8988T (cell line): ENCODE results near the gene FRMD3.

ENCODE experiments used
- DNase-seq: peaks from one replicate; pipeline ENCODE4 v3.0.0; 2011

Gene FRMD3

DNA sequence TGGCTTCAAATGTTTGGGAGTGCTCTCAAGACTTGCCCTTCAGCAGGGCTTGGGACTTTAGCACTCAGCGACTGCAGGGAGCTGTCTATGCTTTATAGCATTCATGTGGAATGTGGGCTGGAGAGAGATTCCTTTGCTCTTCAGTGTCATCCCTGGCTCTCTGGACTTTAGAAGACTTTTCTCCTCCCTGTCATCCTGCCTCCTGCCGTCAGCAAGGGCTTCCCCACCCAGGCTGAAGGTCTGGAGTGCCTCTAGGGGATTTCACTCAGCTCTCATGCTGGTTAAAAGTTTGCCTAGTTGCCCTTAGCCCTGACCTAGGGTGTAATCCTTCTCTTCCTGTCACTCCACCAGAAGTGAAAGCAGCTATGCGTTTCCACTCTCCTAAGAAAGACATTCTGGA is 210.9 kb downstream of the FRMD3 start:
- no peak for DNase-seq

DNA sequence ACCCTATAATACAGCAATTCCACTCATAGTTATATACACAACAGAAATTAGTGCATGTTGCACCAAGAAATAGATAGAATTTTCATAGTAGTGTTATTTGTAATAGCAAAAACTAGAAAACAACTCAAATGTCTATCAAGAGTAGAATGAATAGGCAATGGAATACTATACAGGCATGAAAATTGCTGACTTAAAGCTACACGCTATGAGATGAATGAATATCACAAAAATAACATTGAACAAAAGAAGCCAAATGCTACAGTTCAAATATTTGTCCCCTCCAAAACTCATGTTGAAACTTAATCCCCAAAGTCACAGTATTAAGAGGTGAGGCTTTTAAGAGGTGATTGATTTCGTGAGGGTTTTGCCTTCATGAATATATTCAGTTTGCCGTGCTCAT is 215.1 kb downstream of the FRMD3 start:
- DNase-seq: no peak

DNA sequence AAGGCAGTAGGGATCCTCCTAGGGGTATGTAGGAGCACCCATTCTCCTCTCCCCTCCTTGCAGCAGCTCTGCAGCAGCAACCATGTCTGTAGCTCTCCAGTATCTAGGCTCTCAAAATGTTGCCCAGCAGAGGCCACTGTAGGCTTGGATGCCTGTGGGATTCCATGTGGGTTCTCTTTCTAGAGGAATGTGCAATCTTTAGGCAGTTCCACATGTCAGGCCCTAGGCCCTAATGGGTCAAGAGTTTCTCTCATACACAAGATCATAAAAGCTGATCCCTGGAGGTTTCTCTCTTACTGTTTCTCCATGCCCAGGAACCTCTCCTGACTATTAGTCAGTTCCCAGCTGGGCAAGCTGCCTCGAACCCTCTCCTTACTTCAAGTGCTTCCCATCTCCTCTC is 215.8 kb downstream of the FRMD3 start:
- DNase-seq: no peak

DNA sequence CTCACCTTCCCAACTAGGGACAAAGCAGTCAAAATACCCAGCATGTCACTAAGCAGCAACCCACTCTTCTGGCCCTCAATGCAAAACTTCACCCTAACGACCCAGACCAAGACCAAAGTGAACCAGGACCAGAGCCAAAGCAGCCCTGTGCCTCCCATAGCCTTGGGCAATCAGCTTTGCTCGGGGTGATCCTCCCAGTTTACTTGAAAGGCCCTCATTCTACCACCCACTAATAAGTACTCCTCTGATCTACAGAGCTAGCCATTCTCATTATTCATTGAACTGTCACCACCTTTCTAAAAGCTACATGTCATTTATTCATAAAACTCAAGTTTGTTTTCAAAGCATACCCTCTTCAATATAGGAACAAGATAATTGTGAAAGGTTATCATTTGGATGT is 221.0 kb downstream of the FRMD3 start:
- DNase-seq: no peak

DNA sequence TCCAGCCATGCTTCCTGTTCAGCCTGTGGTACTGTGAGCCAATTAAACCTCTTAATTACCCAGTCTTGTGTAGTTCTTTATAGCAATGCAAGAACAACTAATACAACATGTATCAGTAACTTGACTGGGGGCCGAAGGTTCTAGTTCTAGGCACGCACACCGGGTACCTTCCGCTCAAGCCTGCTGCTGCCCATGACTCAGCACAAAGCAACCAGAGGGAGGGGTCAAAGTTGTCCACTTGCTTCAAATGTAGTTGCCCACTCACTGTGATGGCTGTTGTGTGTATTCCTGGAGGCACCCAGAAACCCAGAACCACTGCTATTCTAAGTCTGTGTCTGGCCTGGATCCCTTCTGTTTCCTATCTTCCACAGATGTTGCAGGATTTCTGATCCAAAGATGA is 222.6 kb downstream of the FRMD3 start:
- no peak for DNase-seq

DNA sequence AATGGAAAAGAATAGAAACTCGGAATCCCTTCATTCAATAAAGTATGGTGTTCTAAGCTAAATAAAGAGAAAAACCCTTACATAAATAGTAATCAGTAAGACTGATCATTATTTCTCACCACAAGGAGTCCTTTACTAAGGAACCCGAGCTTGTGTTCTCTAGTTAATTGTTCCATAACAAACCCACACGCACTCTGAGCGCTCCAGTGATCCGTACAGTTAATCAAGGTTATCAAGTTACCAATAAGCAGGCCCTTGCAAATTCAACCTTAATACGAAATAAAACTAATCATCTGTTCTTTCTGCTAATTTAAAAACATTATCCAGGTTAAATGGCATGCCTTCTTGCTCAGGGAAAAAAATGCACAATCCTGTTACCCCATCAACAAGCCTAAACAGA is 224.4 kb downstream of the FRMD3 start:
- no peak for DNase-seq

DNA sequence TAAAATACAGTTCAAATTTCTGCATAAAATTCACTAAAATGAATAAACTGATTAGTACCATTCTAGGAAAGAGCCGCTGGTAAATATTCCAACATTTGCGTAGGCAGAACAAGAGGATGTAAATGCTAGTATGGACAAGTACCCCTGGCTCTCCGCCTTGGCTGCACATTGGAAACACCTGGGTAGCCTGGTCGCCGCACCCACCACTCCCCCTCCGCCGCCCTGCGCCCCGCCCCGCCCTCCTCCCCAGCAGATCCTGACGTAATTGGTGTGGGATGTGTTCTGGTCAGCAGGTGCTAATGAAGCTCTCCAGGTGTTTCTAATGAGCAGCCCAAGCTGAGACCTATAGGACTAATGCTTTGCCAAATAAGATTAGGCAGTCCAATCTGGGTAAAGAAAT is 225.7 kb downstream of the FRMD3 start:
- no peak for DNase-seq

DNA sequence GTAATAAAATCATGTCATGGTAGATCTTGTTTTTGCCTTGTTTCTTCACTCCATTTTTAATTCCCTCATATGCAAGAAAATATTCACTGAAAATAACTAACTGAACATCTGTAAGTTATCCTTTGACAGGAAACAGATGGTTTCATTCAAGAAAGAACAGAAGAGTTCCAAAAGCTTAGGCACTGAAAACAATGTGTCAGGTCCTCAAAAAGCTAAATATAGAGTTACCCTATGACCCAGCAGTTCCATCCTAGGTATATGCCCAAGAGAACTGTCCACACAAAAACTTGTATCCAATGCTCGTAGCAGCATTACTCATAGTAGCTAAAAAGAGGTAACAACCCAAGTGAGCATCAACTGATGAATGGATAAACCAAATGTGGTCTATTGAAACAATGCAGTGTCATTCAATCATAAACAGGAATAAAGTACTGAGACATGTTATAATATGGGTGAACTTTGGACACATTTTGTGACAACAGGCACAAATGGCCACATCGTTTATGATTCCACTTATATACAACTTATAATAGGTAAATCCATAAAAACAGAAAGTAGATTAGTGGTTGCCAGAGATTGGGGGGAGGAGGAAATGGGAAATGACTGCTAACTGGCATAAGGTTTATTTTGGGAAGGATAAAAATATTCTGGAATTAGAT is 231.0 kb downstream of the FRMD3 start:
- no peak for DNase-seq

DNA sequence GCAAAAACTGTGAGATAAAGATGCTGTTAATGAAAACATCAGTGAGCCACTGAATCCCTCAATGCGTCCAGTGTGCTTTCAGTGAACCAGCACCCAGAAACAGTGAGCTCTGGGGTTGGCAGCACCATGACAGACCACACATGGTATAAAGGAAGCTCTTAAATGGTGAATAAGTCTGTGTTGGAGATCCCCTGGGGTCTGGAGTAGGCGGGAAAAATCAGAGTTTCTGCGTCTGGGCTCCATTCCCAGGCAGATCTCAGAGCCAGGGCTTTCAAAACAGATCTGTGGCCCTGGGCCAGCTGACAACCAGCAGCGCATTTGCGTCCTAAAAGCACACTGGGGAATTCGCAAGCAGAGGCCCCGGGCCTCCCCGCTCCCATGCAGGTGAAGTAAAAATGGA is 233.5 kb downstream of the FRMD3 start:
- DNase-seq: no peak

DNA sequence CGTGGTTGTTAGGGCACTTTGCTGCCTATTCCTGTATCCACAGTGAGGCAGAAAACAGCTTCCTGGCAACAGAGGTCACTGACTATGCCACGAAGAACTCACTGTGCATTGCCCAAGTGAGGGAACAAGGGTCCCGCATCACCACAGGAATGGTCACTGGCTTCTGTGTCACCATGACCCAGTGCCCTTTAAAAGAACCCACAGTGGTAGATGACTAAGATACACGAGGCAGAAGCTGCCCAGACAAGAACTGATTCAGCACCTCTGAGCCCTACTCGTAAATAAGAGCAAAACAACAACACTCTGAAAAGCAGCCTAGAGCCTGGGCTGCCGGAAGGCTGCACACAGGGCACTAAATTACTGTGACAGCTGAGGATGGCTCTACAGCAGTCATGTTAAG is 238.6 kb downstream of the FRMD3 start:
- DNase-seq: no peak

DNA sequence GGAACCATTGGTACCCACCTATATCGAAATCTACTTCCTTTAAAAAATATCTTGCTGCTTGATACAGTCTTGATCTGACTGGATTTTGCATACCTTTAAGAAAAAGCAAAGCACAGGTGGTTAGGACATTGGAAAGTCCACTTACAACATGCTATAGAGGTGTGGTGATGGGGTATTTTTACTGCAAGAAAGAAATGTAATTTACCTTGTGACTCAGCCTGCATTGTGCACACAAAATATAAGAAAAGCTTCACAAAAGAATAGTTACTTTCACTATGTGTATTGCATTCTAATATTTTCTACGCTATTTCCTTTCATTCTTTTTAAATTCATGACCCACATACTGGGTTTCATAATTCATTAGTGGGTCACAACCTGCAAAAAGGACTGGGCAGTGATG is 239.1 kb downstream of the FRMD3 start:
- DNase-seq: no peak

DNA sequence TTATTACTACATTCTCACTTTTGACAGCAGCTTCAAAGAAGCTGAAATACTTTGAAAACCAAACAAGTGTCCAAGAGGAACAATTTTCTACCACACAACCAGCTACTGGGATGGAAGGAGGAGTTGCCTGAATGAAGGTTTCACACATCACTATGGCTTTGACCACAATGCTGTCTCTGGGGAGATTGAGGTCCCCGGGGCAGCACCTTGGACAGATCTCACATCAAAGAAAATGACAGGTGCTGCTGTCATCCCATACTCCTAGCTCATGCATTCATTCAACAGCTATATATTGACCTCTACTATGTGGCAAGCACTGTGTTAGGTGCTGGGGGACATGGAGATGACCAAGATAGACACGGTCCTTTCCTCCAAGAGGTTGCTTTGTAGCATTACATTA is 242.1 kb downstream of the FRMD3 start:
- DNase-seq: no peak

DNA sequence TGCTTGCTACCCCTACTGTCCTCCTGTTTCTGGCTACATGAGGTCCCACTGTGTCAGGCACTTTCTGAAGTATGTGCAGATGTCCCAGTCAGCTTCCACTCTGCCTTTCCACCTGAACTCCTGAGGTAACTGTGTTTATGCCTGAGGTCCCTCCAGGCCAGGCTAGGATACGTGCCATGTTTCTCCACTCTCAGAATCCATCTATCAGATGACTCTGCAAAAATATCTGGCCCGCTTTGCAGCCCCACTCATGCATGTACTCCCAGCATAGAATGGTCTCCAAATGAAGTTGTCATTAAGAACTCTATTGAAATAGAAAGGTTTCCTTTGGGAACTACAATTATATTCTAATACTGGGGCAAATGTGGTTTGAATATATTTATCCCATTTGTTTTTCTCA is 243.4 kb downstream of the FRMD3 start:
- no peak for DNase-seq

DNA sequence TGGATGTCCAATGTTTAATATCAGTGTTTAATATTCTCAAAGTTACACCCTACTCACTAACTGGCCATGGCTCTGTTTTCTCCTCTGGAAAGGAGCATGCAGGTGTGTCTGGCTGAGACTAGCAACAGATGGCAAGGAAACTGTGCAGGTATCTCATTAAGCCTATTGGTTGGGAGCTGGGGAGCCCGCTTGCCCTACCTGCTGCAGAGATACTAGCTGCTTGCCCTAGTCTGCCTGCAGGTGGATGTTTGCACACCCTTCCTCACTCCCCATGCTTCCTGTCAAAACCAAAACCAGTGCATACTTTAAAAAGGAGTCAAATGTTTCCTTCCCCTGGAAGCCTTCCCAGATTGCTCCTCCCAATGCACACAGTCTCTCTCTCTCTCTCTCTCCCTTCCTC is 247.0 kb downstream of the FRMD3 start:
- no peak for DNase-seq

DNA sequence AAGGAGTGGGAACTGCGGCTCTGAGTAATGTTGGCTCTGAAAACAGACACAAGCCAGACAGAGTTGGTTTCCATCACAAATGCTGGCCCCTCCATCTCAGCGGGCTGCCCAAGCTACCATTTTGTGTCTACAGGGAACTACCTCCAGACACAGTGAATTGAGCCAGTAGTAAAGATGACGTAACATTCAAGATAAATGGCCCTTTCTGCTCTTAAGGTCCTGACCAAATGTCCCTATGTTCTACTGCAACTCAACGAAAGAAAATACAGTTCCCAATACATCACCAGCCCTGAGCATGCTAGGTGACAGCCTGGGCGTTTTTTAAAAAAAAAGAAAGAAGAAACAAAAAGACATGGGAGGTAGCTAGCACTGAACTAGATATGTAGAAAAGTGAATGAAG is 247.5 kb downstream of the FRMD3 start:
- no peak for DNase-seq

DNA sequence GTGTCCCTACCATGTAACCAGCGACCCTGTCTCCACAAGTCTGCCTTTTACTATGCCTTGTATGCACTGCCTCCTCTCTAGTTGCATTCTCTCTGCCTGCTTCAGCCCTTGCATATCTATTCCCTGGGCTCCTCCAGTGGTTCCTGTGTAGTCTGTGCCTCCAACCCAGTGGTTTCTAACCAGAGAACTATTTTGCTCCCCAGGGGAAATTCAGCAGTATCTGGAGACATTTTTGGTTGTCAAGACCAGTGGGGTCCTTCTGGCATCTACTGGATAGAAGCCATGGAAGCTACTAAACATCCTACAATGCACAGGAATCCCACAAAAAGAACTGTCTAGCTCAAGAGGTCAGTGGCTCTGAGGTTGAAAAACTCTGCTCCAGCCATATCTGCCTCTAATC is 251.2 kb downstream of the FRMD3 start:
- no peak for DNase-seq

DNA sequence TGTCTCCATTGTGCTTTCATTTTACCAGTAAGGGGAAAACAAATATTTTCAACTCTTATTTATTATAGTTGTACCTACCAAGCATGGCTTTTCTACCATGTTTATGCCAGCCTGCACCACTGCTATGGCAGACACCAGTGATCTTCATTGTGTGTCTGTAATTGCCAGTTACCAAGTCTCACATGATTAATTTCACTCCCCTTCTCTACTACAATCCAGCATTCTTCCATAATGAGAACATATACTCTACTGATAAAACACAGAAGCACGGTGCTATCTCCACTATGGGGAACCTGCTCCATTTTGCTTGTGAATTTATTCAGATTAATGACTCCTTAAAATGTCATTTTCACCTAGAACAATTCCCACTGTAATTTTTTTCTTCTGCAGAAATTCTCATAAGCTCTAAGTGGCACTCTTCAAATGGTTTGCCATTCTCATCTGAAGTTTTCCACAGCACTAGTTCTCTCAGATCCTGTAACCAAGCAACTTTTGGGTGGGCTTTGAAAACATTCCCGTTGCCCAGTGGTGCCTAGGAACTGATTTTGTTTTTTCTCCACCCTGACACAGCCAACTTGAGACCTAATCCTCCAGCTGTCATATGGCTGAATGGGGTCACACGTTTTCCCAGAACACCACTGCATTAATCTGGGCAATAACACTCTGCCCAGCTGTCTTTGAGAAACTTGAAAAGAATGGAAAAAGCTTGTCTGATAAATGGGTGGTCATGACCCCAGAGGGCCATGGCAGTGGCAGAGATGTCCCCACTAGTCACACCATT is 252.6 kb downstream of the FRMD3 start:
- no peak for DNase-seq

DNA sequence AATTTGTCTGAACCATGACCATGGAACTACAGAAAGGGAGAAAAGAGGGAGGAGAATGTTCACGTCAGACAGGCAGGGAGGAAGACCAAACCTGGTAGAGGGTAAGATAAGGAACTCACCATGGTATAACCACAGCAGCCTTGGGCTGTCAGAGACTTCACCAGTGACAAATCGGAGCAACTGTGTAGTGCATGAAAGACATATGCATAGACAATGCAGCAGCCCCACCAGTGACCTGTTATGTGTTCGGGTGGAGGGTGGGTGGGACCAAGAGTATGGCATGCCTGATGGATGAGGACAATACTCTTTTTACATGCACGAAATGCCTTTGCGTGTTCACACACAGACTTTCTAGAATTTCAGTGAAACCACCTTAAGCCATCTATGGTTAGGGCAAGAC is 253.5 kb downstream of the FRMD3 start:
- no peak for DNase-seq

DNA sequence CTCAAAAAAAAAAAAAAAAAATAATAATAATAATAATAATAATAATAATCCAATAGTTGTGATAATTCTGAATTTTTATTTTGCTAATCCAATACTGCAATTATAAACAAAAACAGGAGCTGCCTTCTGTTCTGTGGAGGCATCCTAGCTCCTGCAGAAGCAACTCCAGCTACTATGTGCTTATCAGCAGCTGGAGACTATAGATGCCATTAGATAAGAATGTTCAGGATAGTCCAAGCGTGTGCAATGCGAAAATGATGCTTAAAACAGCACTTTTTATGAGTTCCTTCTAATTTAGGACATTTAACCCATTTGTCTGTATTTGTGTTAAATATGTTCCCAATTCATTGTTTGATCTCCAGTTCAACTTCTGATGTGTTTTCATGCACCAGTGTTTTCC is 254.7 kb downstream of the FRMD3 start:
- no peak for DNase-seq

DNA sequence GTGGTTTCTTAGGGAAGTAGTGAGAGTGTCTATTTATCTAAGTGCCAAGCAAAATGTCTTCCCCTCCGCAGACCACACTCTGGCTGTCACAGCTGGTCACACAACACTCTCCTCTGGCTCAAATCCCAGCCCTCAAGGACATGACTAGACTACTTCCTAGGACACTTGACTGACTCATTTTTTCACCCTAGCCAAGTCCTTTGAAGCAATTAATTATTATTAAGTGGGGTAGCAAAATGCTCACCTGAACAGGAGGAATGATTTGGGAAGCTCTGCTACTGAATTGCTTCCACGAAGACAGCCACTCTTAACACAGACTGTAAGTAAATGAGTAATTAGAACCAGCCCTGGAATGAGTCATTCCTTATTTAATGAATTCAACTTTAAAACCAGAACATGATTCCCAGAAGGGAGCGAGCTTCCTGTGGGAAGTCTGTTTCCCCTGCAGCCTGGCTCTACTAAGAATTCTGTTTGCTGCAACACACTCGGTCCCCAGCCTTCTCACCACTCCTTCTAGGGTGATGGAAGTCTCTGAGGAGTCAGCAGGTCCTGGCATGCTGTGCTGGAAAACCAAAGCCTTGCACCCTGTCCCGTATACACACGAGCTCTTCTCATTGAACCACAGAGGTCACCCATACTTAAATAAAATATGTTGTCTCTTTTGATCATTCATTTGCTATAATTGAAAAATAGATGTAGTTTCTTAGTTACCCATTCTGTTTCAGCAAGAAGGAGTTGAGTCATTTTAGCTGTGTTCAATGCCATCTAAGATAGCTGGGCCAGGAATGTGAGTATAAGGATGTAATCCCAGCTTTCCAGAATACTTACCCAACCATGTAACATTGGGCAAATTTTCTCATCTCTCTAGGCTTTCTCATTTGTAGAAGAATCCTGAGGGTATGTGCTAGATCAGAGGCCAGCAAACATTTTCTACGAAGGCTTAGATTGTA is 256.6 kb downstream of the FRMD3 start:
- DNase-seq: no peak

DNA sequence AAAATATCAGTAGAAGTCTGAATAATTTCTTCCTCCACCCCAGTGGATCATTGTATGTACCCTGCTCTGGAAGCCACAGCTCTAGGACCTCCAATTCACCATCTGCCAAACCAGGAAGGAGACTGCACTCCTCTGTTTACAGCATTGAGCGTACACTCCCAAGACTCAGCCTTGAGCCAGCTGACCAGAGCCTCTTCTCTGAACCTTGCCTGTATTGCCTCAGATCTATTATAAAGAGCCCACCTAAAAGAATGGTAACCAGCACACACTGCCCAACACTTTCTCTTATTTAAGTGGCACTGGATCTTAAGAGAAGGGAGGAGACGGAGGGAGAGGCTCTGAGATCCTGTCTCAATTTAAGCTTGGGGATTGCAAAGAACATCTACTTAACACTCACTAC is 257.4 kb downstream of the FRMD3 start:
- DNase-seq: no peak

DNA sequence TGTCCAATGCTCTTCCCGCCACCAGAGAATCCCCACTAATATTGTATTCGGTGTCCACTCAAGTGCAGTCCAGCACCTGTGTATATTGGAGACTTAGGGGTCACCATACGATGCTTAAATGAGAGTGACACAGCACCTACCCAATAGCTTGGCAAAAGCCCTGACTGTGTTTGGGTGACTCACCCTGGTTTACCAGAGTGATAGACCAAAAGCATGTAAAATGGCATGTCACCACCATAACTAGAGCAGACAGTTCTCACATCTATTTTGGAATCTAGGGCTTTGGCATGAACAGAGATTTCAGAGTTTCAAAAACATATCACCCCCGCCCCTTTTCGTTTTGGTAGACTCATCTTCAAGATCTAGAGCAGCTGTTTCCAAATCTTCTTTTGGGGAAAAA is 257.9 kb downstream of the FRMD3 start:
- DNase-seq: no peak

DNA sequence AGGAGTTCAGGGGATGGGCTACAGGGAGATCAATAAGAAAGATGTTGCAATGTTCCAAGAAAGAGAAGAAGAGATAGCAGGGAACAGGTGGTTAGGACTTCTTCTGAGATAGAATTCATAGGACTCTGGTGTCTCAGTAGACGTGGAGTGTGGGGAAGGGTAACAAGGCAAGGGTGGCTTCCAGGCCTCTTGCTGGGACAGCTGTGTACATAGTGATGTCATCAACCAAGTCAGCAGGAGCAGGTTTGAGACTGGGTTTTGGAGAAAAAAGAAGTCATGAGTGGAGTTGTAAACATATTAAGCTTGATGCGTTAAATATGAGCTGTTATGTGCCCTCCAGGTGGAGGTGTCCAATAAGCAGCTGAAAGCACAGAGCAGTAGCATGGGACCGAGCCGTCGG is 263.4 kb downstream of the FRMD3 start:
- DNase-seq: no peak

DNA sequence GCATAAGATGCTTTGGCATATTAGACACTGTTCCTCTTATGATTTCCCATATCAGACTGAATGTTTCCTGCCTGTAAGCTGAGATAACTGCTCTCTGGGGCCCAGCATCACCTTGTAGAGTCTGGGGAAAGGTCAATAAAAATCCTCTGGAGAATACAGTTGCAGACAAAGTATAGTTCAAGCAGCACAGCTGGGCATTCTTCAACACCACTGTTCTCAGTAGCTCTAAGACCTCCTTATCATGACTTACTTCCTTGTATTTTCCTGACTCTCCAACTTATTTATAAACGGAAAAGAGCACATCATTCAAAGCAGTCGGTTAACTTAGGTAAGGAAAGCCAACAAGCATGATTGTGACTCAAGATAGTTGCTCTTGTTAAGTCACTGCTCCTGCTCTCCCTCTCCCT is 266.5 kb downstream of the FRMD3 start:
- DNase-seq: no peak
